Right lobe of liver (tissue), 4 donors: ENCODE data around the gene RHOU.

Source experiments
- CTCF ChIP-seq, 4 donors: fragments of 200-600 bp in 3 of 4; fragments of 450-650 bp in 1 of 4; IDR thresholded peaks; one replicate each; pipeline versions ENCODE4 v1.5.1 to v1.8.0; 2016 to 2022; ENCODE audit warnings: antibody characterized with exemption in 4 of 4, mild to moderate bottlenecking in 2 of 4
- POLR2A ChIP-seq: fragments of 450-650 bp; IDR thresholded peaks from one replicate; pipeline ENCODE4 v1.6.1; 2017; ENCODE audit warnings: antibody characterized with exemption, mild to moderate bottlenecking
- donor health status: DM: no; HTN: no; CAD: no.
- donor health status: DM: no; HTN: no; CAD: no.
- donor health status: DM: no; HTN: yes; CAD: no.

- TF ChIP-seq CTCF (IDR thresholded peaks at IDR 0.05) (no peak), POLR2A (no peak)
These were observed 10.2 kb downstream of the RHOU start for GRCh38 chr1:228745497-228745896.
